Spleen (tissue), 7 donors: ENCODE data around the gene PRKCA.

Experiments used
- POLR2A ChIP-seq, 3 donors: fragments of 450-650 bp; IDR thresholded peaks; one replicate each; pipeline ENCODE4 v1.5.1; 2017; ENCODE audit warnings: antibody characterized with exemption in 3 of 3, mild to moderate bottlenecking in 1 of 3
- POLR2AphosphoS5 ChIP-seq, 3 donors: sonication (generic); formaldehyde crosslinking; IDR thresholded peaks; one replicate each; pipeline ENCODE4 v1.5.1; 2017; ENCODE audit warnings: antibody characterized with exemption in 3 of 3
- TF ChIP-seq, protein P1 (sequence below), 11 experiments: fragments of 200-600 bp in 7 of 11; fragments of 450-650 bp in 4 of 11; sonication (generic) in 4 of 11; IDR thresholded peaks in 8 of 11; conservative IDR thresholded peaks in 3 of 11; 1 replicate in 7 of 11; 2 replicates in 4 of 11; pipeline versions ENCODE4 v1.4.0 to v1.8.0; 2016 to 2021; ENCODE audit warnings: antibody characterized with exemption in 11 of 11, inconsistent platforms in 4 of 11, mild to moderate bottlenecking in 1 of 11
- donor health status: DM: no; HTN: no; CAD: no; lungs with moderate emphysema.
- donor health status: DM: no; HTN: no; CAD: no.
- donor health status: DM: no; HTN: no; CAD: no.

DNA sequence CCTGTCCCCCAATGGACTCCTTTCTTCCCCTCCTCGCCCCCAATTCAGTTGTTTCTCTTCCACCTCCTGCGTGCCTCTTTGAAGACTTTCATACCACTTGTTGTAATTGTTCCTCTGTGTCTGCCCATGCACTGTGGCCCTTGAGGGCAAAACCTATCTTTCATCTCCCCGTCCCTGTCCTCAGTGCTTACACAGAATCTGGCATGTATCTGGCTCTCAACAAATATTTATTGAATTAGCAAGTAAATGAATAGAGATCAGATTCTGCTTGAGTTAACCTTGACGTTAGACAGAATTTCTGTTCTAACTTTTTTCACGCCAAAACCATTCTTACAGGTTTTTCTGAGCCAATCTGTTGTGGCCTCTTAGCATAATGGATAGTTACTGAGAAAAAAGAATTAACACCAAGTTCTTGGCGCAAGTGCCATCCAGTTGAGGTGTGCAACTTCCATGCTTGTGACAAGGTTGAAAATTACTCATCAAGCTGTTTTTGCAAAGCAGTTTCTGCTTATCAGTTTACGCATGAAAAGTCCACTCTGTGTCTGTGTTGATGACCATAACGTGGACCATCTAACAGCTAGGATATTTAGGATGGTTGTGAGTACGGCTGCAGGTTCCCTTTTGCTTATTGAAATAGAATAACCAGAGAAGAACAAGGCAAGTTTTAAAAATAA, 215.1 kb downstream of the PRKCA start:
- TF ChIP-seq, protein P1, sequence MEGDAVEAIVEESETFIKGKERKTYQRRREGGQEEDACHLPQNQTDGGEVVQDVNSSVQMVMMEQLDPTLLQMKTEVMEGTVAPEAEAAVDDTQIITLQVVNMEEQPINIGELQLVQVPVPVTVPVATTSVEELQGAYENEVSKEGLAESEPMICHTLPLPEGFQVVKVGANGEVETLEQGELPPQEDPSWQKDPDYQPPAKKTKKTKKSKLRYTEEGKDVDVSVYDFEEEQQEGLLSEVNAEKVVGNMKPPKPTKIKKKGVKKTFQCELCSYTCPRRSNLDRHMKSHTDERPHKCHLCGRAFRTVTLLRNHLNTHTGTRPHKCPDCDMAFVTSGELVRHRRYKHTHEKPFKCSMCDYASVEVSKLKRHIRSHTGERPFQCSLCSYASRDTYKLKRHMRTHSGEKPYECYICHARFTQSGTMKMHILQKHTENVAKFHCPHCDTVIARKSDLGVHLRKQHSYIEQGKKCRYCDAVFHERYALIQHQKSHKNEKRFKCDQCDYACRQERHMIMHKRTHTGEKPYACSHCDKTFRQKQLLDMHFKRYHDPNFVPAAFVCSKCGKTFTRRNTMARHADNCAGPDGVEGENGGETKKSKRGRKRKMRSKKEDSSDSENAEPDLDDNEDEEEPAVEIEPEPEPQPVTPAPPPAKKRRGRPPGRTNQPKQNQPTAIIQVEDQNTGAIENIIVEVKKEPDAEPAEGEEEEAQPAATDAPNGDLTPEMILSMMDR (IDR thresholded peaks at IDR 0.05 in 8 of 11, conservative IDR thresholded peaks at IDR 0.05 in 3 of 11): no peak
- no peak for TF ChIP-seq POLR2AphosphoS5 (IDR thresholded peaks at IDR 0.05)
- TF ChIP-seq POLR2A (IDR thresholded peaks at IDR 0.05): no peak
